Measurements from ENCODE around the gene TENT5A. TPM values are rescaled to one million over a fixed set of nuclear protein-coding genes. Genes with fewer than 3 reads are reported as not detected.
"Not testable (repeated sequence)": the region's sequence is repeated elsewhere in the genome, so short reads cannot be mapped to it uniquely, and the experiment has no call there.

TENT5A gene
- total RNA-seq, 1 experiment from 2014 or later: 5.6 TPM

DNA sequence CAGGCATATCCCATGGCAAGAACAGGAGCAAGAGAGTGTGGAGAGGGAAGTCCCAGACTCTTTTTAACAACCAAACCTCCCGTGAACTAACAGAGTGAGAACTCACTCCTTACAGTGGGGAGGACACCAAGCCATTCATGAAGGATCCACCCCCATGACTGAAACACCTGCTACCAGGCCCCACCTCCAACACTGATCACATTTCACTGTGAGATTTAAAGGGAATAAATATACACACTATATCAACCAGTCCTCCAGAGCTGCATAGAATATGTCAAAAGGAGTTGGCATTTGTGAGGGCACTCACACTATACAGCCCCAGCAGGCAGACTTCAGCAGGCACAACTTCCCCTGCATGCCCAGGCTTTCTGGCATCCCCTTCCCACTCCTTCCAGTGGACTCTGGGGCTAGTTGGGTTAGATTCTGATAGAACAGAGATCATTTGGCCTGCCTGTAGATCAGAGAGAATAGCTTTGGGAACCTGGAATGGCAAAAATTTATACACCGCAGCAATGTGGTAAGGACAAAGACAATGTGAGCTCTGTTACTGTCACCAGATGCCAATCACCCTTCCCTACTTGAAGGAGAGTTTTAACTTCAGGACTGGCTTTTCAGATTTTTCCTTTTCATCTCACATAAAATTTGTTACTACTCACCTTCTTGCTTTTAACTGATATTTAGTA, 25.2 kb upstream of the TENT5A start:
- TF ChIP-seq, protein P1, sequence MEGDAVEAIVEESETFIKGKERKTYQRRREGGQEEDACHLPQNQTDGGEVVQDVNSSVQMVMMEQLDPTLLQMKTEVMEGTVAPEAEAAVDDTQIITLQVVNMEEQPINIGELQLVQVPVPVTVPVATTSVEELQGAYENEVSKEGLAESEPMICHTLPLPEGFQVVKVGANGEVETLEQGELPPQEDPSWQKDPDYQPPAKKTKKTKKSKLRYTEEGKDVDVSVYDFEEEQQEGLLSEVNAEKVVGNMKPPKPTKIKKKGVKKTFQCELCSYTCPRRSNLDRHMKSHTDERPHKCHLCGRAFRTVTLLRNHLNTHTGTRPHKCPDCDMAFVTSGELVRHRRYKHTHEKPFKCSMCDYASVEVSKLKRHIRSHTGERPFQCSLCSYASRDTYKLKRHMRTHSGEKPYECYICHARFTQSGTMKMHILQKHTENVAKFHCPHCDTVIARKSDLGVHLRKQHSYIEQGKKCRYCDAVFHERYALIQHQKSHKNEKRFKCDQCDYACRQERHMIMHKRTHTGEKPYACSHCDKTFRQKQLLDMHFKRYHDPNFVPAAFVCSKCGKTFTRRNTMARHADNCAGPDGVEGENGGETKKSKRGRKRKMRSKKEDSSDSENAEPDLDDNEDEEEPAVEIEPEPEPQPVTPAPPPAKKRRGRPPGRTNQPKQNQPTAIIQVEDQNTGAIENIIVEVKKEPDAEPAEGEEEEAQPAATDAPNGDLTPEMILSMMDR (conservative IDR thresholded peaks at IDR 0.05; ENCODE audit: low read depth, low read length): no peak
- H3K79me2 ChIP-seq (ENCODE audit: low read length): no peaks in the 10 kb centered on the region
- H3K27me3 ChIP-seq (ENCODE audit: low read length): no peaks in the 10 kb centered on the region
- intact Hi-C loops (cut with micrococcal nuclease): no loop called here
- no peaks in the 10 kb centered on the region for H3K36me3 ChIP-seq (ENCODE audit: low read depth, low read length)
- H3K9me2 ChIP-seq (replicated peaks; ENCODE audit: low read length): no peaks in the 10 kb centered on the region
- no peak overlapping the region for H3K4me3 ChIP-seq (ENCODE audit: low read length)
- no peak overlapping the region for H3K27ac ChIP-seq (ENCODE audit: low read length)
- no peak overlapping the region for H3K4me2 ChIP-seq (ENCODE audit: low read length)
- peaks cover 7% of the 10 kb centered on the region; the same call in 1 of the 2 replicates for H3K4me1 ChIP-seq (ENCODE audit: insufficient read depth, low read length)
- no peak for ATAC-seq
- no peaks in the 10 kb centered on the region for H3F3A ChIP-seq (ENCODE audit: low read length, unreplicated experiment)
- no peak overlapping the region for H3K9ac ChIP-seq (ENCODE audit: low read length)
- H4K20me1 ChIP-seq (ENCODE audit: low read length): no peaks in the 10 kb centered on the region
- POLR2A ChIA-PET (ENCODE audit: unreplicated experiment): no interaction called here
- DNase-seq: no peak
- H2AFZ ChIP-seq (ENCODE audit: low read length): no peak overlapping the region
- no TSS peak for BruUV-seq (replicated peaks)
- CTCF ChIA-PET: no interaction called here
- no peaks in the 10 kb centered on the region for H3K9me3 ChIP-seq (ENCODE audit: low read length)

DNA sequence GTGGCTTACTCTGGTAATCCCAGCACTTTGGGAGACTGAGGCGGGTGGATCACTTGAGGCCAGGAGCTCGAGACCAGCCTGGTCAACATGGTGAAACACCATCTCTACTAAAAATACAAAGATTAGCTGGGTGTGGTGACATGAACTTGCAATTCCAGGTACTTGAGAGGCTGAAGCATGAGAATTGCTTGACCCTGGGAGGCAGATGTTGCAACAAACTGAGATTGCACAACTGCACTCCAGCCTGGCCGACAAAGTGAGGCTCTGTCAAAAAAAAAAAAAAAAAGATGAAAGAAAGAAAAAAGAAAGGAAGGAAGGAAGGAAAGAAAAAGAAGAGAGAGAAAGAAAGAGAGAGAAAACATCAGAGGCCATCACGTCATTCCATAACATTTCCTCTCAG, 23.7 kb upstream of the TENT5A start:
- H3K27ac ChIP-seq (ENCODE audit: low read length); H3K9me3 ChIP-seq (ENCODE audit: low read length); ATAC-seq; intact Hi-C loops (cut with micrococcal nuclease); H3F3A ChIP-seq (ENCODE audit: low read length, unreplicated experiment); H3K36me3 ChIP-seq (ENCODE audit: low read depth, low read length); H3K9ac ChIP-seq (ENCODE audit: low read length); POLR2A ChIA-PET (ENCODE audit: unreplicated experiment); H3K4me3 ChIP-seq (ENCODE audit: low read length); CTCF ChIA-PET; H2AFZ ChIP-seq (ENCODE audit: low read length); DNase-seq; H4K20me1 ChIP-seq (ENCODE audit: low read length); H3K4me2 ChIP-seq (ENCODE audit: low read length); H3K79me2 ChIP-seq (ENCODE audit: low read length); H3K9me2 ChIP-seq (replicated peaks; ENCODE audit: low read length); H3K27me3 ChIP-seq (ENCODE audit: low read length); BruUV-seq (replicated peaks): not testable (repeated sequence)
- H3K4me1 ChIP-seq (ENCODE audit: insufficient read depth, low read length): peaks cover 13% of the 10 kb centered on the region

DNA sequence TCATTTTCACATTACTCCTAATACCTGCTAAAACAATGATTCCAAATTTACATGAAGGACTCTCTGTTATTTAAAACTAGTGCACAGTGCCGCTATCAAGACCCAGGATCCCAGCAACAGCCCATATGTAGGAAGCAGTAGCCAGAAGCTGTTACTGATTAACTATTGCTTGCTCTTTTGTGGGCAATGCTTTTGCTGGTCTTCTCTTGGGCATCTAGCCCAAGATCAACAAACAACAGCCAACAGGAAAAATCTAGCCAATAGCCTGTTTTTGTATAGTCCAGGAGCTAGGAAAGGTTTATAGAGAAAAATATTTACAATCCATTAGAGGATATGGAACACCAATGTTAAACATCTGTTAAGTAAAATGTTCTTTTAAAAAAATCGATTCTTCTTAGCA, 22.1 kb upstream of the TENT5A start:
- TF ChIP-seq EZH2 (IDR thresholded peaks at IDR 0.05; ENCODE audit: low read length, unreplicated experiment) (no peak), EZH2phosphoT487 (IDR thresholded peaks at IDR 0.05; ENCODE audit: borderline replicate concordance, low read length) (no peak)
- H3K4me3 ChIP-seq (ENCODE audit: low read length): no peak overlapping the region
- H4K20me1 ChIP-seq (ENCODE audit: low read length): no peaks in the 10 kb centered on the region
- H3K27me3 ChIP-seq (ENCODE audit: low read length): no peaks in the 10 kb centered on the region
- H3K9ac ChIP-seq (ENCODE audit: low read length): no peak overlapping the region
- H3K4me2 ChIP-seq (ENCODE audit: low read length): no peak overlapping the region
- CTCF ChIA-PET: no interaction called here
- no peaks in the 10 kb centered on the region for H3K9me2 ChIP-seq (replicated peaks; ENCODE audit: low read length)
- H2AFZ ChIP-seq (ENCODE audit: low read length): no peak overlapping the region
- no peaks in the 10 kb centered on the region for H3K36me3 ChIP-seq (ENCODE audit: low read depth, low read length)
- DNase-seq (no peak), ATAC-seq (no peak)
- intact Hi-C loops (cut with micrococcal nuclease): no loop called here
- POLR2A ChIA-PET (ENCODE audit: unreplicated experiment): no interaction called here
- no TSS peak for BruUV-seq (replicated peaks)
- H3K27ac ChIP-seq (ENCODE audit: low read length): no peak overlapping the region
- H3F3A ChIP-seq (ENCODE audit: low read length, unreplicated experiment): no peaks in the 10 kb centered on the region
- no peaks in the 10 kb centered on the region for H3K79me2 ChIP-seq (ENCODE audit: low read length)
- peaks cover 24% of the 10 kb centered on the region for H3K4me1 ChIP-seq (ENCODE audit: insufficient read depth, low read length)
- H3K9me3 ChIP-seq (ENCODE audit: low read length): no peaks in the 10 kb centered on the region

DNA sequence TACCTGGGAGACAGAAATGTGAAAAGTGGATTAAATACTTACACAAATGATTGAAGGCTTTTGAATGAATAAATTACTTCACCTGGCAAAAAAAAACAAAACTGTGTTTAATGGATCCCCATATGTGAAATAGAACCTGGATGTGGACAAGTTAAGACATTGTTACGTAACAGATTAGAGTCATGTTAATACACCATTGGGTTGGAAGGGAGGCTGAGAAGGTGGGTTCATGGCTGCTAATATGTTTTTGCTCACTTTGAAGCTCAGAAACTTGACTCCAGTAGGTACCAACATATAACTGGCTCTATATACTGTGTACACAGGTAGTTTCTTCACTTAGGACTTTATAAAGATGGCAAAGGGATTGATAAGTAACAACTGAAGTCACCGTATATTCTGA, 21.4 kb upstream of the TENT5A start:
- intact Hi-C loops (cut with micrococcal nuclease): no loop called here
- POLR2A ChIA-PET (ENCODE audit: unreplicated experiment): no interaction called here
- no peaks in the 10 kb centered on the region for H3K9me2 ChIP-seq (replicated peaks; ENCODE audit: low read length)

More for the DNA sequence above, 21.4 kb upstream of the TENT5A start:
- Histone ChIP-seq H4K20me1 (ENCODE audit: low read length) (no peaks in the 10 kb centered on the region), H3K36me3 (ENCODE audit: low read depth, low read length) (no peaks in the 10 kb centered on the region), H2AFZ (ENCODE audit: low read length) (no peak overlapping the region), H3K79me2 (ENCODE audit: low read length) (no peaks in the 10 kb centered on the region), H3K9me3 (ENCODE audit: low read length) (no peaks in the 10 kb centered on the region), H3K4me1 (ENCODE audit: insufficient read depth, low read length) (peaks cover 30% of the 10 kb centered on the region), H3K4me2 (ENCODE audit: low read length) (no peak overlapping the region), H3K27ac (ENCODE audit: low read length) (no peak overlapping the region), H3K9ac (ENCODE audit: low read length) (no peak overlapping the region), H3K27me3 (ENCODE audit: low read length) (no peaks in the 10 kb centered on the region), H3K4me3 (ENCODE audit: low read length) (no peak overlapping the region), H3F3A (ENCODE audit: low read length, unreplicated experiment) (no peaks in the 10 kb centered on the region)
- CTCF ChIA-PET: no interaction called here
- DNase-seq: no peak
- TF ChIP-seq EZH2 (IDR thresholded peaks at IDR 0.05; ENCODE audit: low read length, unreplicated experiment) (no peak), EZH2phosphoT487 (IDR thresholded peaks at IDR 0.05; ENCODE audit: borderline replicate concordance, low read length) (no peak)
- TF ChIP-seq, protein P1 (conservative IDR thresholded peaks at IDR 0.05; ENCODE audit: low read depth, low read length): no peak
- BruUV-seq (replicated peaks): no TSS peak
- no peak for ATAC-seq

All from PC-3 (cell line).